HepG2 (cell line): ENCODE results near the gene RNF126. TPM values are rescaled to one million over a fixed set of nuclear protein-coding genes. Genes with fewer than 3 reads are reported as not detected.

Experiments
- ATAC-seq: fragments of 200-7000 bp; cut with Tn5 transposase; 3 replicates; pipeline ENCODE4 v1.9.1; 2020; ENCODE audit warnings: mild to moderate bottlenecking, moderate library complexity
- BruUV-seq: library from RNA; stranded (reverse); fragments of 400-500 nt; replicated peaks from 2 replicates; lab custom pipeline; 2021; lab: Mats Ljungman, UMichigan
- CTCF ChIA-PET: fragments of 300-600 bp; formaldehyde crosslinking; extraction: SDS; loops from one replicate; lab custom pipeline; 2021; ENCODE audit warnings: low total read pairs, inconsistent platforms, low intra/inter-chr PET ratio; lab: Yijun Ruan, JAX
- POLR2A ChIA-PET: fragments of 350-600 bp; sonication (Branson Sonifier 250); formaldehyde crosslinking; loops from one replicate; lab custom pipeline; 2020; ENCODE audit warnings: antibody characterized with exemption, inconsistent platforms; lab: Yijun Ruan, JAX
- DNase-seq: peaks from one replicate; pipeline ENCODE4 v3.0.0-alpha.2; 2015; ENCODE audit warnings: low spot score
- FAIRE-seq: peaks from 3 replicates; lab custom pipeline; 2011; peaks lifted over from hg19 to GRCh38; lab: Jason Lieb, UNC
- H2AFZ ChIP-seq: one replicate; pipeline ENCODE4 v1.6.1; 2011; ENCODE audit warnings: low read length, inconsistent platforms
- H3K27ac ChIP-seq: fragments of 300-600 bp; 3 replicates; pipeline ENCODE4 v1.8.0; 2011; ENCODE audit warnings: mixed run types, mild to moderate bottlenecking, mixed read lengths, low read length, inconsistent platforms; ENCODE audit not compliant: insufficient read depth; ENCODE audit errors: extremely low read length
- H3K27me3 ChIP-seq, 2 experiments: fragments of 200-600 bp in 1 of 2; 2 replicates in 1 of 2; 3 replicates in 1 of 2; pipeline versions ENCODE4 v1.6.0 to v1.8.0; 2011; ENCODE audit warnings: low read length in 2 of 2, mild to moderate bottlenecking in 2 of 2, moderate library complexity in 2 of 2, inconsistent platforms in 1 of 2; ENCODE audit not compliant: insufficient read depth in 2 of 2, control insufficient read depth in 1 of 2
- H3K36me3 ChIP-seq, 2 experiments: fragments of 200-600 bp in 1 of 2; replicated peaks in 1 of 2; 2 replicates in 1 of 2; 3 replicates in 1 of 2; pipeline versions ENCODE4 v1.5.1 to v1.8.0; 2011; ENCODE audit warnings: low read length in 2 of 2, inconsistent platforms in 1 of 2; ENCODE audit not compliant: insufficient read depth in 2 of 2, control insufficient read depth in 1 of 2
- H3K4me1 ChIP-seq: 2 replicates; pipeline ENCODE4 v1.5.1; 2012; ENCODE audit warnings: low read length, inconsistent platforms; ENCODE audit not compliant: insufficient read depth
- H3K4me2 ChIP-seq: 2 replicates; pipeline ENCODE4 v1.6.0; 2011; ENCODE audit warnings: low read depth, low read length, inconsistent platforms
- H3K4me3 ChIP-seq, 3 experiments: fragments of 200-600 bp in 1 of 3; sonication (generic), shearing (Covaris generic) in 1 of 3; replicated peaks in 1 of 3; 2 replicates each; pipeline ENCODE4 v1.5.1; 2011 to 2016; ENCODE audit warnings: low read length in 3 of 3, inconsistent platforms in 2 of 3, low read depth in 2 of 3, mild to moderate bottlenecking in 2 of 3, control low read depth in 1 of 3, mixed read lengths in 1 of 3; ENCODE audit not compliant: insufficient read depth in 1 of 3
- H3K79me2 ChIP-seq: one replicate; pipeline ENCODE4 v1.6.1; 2011; ENCODE audit warnings: low read length, inconsistent platforms; ENCODE audit not compliant: insufficient read depth
- H3K9ac ChIP-seq: 2 replicates; pipeline ENCODE4 v1.6.0; 2011; ENCODE audit warnings: mild to moderate bottlenecking, low read depth, low read length, inconsistent platforms; ENCODE audit not compliant: insufficient read depth
- H3K9me3 ChIP-seq: 2 replicates; pipeline ENCODE4 v1.5.1; 2012; ENCODE audit warnings: mild to moderate bottlenecking, low read length
- H4K20me1 ChIP-seq: 2 replicates; pipeline ENCODE4 v1.6.0; 2011; ENCODE audit warnings: inconsistent platforms, mild to moderate bottlenecking, low read length, moderate library complexity; ENCODE audit not compliant: insufficient read depth
- FOSL2 ChIP-seq: sonication (generic); formaldehyde crosslinking; IDR thresholded peaks from 2 replicates; pipeline ENCODE4 v1.4.0; 2020; ENCODE audit warnings: missing genetic modification reagents
- KLF12 ChIP-seq: sonication (generic); formaldehyde crosslinking; IDR thresholded peaks from 2 replicates; pipeline ENCODE4 v1.4.0; 2020; ENCODE audit warnings: missing genetic modification reagents, borderline replicate concordance
- RBFOX2 ChIP-seq: fragments of 200-400 bp; formaldehyde crosslinking; IDR thresholded peaks from 2 replicates; pipeline ENCODE4 v1.6.1; 2017; ENCODE audit warnings: low read depth, mild to moderate bottlenecking, low read length
- TOPORS ChIP-seq: sonication (generic); formaldehyde crosslinking; IDR thresholded peaks from 2 replicates; pipeline ENCODE4 v1.8.0; 2023; ENCODE audit warnings: mild to moderate bottlenecking, missing genetic modification reagents
- ZNF263 ChIP-seq: sonication (generic); formaldehyde crosslinking; IDR thresholded peaks from 2 replicates; pipeline ENCODE4 v1.4.0; 2020; ENCODE audit warnings: missing genetic modification reagents
- ZNF329 ChIP-seq: sonication (generic); formaldehyde crosslinking; IDR thresholded peaks from 2 replicates; pipeline ENCODE4 v1.9.0; 2021; ENCODE audit warnings: low read depth, mild to moderate bottlenecking, missing genetic modification reagents
- WGBS: methylation state at CpG from one replicate; pipeline ENCODE4 v1.1.6; 2017; ENCODE audit warnings: low lambda C conversion rate; 5-methylcytosine and 5-hydroxymethylcytosine counted together
- in situ Hi-C: cut with HindIII; loops from 2 replicates; pipeline ENCODE4 v1.10.0; 2017; ENCODE audit warnings: low pct_unique_long_range_greater_than_20kb; ENCODE audit not compliant: extremely low pct_ligation_motif_present
- intact Hi-C: fragments of 100-400 bp; cut with micrococcal nuclease; formaldehyde crosslinking; loops from one replicate; pipeline ENCODE4 v1.10.0; 2022; ENCODE audit not compliant: unreplicated experiment
- polyA plus RNA-seq, 8 experiments: library from polyadenylated mRNA; depleted of rRNA in 3 of 8; stranded (reverse) in 7 of 8; unstranded in 1 of 8; fragments of >200 nt; fragmentation: Illumina TruSeq in 4 of 8; extraction: Trizol in 4 of 8; gene quantifications; 2 replicates each; pipeline versions ENCODE4 v1.2.1 to v1.2.3, GENCODE V29; 2011 to 2016; ENCODE audit warnings: low read depth in 4 of 8, missing spikeins in 1 of 8, mixed read lengths in 1 of 8; ENCODE audit not compliant: insufficient read depth in 1 of 8
- total RNA-seq, 5 experiments: library from RNA; depleted of rRNA; stranded (reverse); fragments of >200 nt; fragmentation: Illumina TruSeq; extraction: Trizol; gene quantifications; 2 replicates each; pipeline ENCODE4 v1.2.3, GENCODE V29; 2016; ENCODE audit warnings: low read depth in 1 of 5
- TF ChIP-seq, protein P1 (sequence below): sonication (generic); formaldehyde crosslinking; IDR thresholded peaks from 2 replicates; pipeline ENCODE4 v1.5.0; 2020; ENCODE audit warnings: mild to moderate bottlenecking, missing genetic modification reagents, moderate library complexity
- TF ChIP-seq, protein P2 (sequence below): sonication (generic); formaldehyde crosslinking; IDR thresholded peaks from 2 replicates; pipeline ENCODE4 v1.4.0; 2020; ENCODE audit warnings: missing genetic modification reagents

The RNF126 gene
- total and polyA plus RNA-seq, 2 of the 13 experiments (the other 11 are each of a cell fraction or from before 2014, with no cell fraction given), result 23.2 to 34.0 TPM

DNA sequence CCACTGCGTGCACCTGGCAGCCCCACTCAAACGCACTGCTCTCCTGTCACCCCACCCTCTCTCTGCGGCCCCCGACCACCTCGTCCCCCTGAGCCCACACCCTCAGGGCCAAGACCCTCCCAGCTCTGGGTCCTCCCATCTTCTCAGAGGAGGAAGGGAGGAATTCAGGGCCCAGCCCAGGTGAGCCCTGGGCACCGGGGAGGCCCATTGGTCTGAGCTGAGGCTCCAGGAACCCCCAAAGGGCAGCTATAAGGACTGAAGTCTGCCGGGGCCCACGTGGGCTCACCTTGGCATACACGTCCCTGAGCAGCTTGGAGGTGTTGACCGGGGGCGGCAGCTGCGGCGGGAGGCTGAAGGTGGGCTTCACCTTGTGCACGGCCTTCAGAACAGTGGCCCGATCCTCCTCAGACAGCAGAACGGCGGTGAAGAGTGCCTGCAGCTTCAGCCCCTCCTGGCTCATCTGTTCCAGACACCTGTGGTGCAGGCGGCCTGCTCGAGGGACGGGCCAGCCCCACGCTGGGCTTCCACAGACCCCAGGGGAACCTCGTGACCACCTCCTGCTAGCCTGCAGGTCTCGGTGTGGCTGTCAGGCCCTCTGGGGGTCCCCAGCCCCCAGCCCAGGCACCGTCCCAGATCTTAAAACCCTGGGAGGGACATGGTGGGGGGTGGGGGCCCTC lies 38.4 kb downstream of the RNF126 start (continued):
- TF ChIP-seq RBFOX2 (peak; percentile 59; the same call in 1 of the 2 replicates), ZNF263 (CRISPR knock-in tag) (no peak)

DNA sequence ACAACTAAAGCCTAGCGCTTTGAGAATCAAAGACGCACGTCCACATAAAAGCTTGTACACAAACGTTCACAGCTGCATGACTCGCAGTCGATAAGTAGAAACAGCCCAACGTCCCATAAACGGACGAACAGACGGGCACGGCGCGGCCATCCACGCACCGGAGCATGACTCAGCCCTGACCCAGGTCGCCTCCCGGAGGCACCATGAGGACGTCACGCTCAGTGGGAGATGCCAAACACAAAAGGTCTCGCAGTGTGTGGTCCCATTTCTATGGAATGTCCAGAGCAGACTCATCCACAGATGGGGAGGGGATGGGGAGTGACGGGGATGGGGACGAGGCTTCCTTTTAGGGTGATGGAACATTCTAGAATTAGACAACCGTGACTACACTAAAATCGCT lies 39.0 kb downstream of the RNF126 start:
- peaks cover 7% of the 10 kb centered on the region for H3K79me2 ChIP-seq
- DNase-seq, result no peak
- H3K36me3 ChIP-seq, result peaks cover 6 to 34% of the 10 kb centered on the region in 2 experiments
- H3K9ac ChIP-seq, result no peak overlapping the region
- H3K27ac ChIP-seq, result no peak overlapping the region
- WGBS, result 97% methylated on average over 20 of the region's 24 CpGs
- no peaks in the 10 kb centered on the region for H4K20me1 ChIP-seq
- TF ChIP-seq, protein P1, sequence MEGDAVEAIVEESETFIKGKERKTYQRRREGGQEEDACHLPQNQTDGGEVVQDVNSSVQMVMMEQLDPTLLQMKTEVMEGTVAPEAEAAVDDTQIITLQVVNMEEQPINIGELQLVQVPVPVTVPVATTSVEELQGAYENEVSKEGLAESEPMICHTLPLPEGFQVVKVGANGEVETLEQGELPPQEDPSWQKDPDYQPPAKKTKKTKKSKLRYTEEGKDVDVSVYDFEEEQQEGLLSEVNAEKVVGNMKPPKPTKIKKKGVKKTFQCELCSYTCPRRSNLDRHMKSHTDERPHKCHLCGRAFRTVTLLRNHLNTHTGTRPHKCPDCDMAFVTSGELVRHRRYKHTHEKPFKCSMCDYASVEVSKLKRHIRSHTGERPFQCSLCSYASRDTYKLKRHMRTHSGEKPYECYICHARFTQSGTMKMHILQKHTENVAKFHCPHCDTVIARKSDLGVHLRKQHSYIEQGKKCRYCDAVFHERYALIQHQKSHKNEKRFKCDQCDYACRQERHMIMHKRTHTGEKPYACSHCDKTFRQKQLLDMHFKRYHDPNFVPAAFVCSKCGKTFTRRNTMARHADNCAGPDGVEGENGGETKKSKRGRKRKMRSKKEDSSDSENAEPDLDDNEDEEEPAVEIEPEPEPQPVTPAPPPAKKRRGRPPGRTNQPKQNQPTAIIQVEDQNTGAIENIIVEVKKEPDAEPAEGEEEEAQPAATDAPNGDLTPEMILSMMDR (CRISPR knock-in tag), result peak; percentile 26; the same call in 1 of the 2 replicates
- TF ChIP-seq FOSL2, result 0 out of 2 replicates have a peak, but pooled peaks have one; percentile 16
- TF ChIP-seq ZNF329, result no peak
- TF ChIP-seq TOPORS (CRISPR knock-in tag), result no peak
- TF ChIP-seq, protein P2, sequence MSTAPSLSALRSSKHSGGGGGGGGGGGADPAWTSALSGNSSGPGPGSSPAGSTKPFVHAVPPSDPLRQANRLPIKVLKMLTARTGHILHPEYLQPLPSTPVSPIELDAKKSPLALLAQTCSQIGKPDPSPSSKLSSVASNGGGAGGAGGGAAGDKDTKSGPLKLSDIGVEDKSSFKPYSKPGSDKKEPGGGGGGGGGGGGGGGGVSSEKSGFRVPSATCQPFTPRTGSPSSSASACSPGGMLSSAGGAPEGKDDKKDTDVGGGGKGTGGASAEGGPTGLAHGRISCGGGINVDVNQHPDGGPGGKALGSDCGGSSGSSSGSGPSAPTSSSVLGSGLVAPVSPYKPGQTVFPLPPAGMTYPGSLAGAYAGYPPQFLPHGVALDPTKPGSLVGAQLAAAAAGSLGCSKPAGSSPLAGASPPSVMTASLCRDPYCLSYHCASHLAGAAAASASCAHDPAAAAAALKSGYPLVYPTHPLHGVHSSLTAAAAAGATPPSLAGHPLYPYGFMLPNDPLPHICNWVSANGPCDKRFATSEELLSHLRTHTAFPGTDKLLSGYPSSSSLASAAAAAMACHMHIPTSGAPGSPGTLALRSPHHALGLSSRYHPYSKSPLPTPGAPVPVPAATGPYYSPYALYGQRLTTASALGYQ (CRISPR knock-in tag), result no peak
- TF ChIP-seq KLF12 (CRISPR knock-in tag), result no peak
- TF ChIP-seq, all 625 proteins: peak for 2
- ATAC-seq (no peak), FAIRE-seq (no peak)
- CTCF ChIA-PET, result no interaction called here
- in situ Hi-C loops (no loop called here), intact Hi-C loops (no loop called here)
- Histone ChIP-seq H3K4me1 (0 out of 2 replicates have a peak, but pooled peaks cover 5% of the 10 kb centered on the region), H2AFZ (no peak overlapping the region), H3K4me3 (no peak overlapping the region), H3K27me3 (no peaks in the 10 kb centered on the region), H3K4me2 (no peak overlapping the region), H3K9me3 (no peaks in the 10 kb centered on the region)
- no TSS peak for BruUV-seq
- POLR2A ChIA-PET, result no interaction called here
